Measurements from ENCODE around the gene ZMYM4.
"Not testable (repeated sequence)": the region's sequence is repeated elsewhere in the genome, so short reads cannot be mapped to it uniquely, and the experiment has no call there.

The ZMYM4 gene

GRCh38 chr1:35268282-35269200, at the start of gene ZMYM4:
Gene ZMYM4 (plus strand): TSS chr1:35268709. CDS start chr1:35269047, 338 bp downstream.
- DNase-seq (ENCODE audit: low read depth in 2 of 2), result peak; percentile 81 to 83

DNA sequence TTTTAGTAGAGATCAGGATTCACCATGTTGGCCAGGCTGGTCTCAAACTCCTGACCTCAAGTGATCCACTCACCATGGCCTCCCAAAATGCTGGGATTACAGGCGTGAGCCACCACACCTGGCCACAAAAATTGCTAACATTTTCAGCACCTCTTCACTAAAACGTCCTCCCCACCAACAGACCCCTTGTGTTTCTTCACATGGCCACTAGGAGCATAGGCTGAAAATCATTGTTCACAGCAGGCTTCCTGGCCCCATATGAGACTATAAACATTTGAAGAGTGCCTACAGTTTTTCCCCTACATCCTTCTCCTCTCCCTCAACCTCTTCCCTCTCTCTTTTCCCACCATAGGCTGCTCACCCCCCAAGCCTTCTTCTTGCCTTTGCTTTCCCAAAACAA, 47.5 kb upstream of the ZMYM4 start:
- DNase-seq (ENCODE audit: low read depth in 2 of 2), result no peak

GRCh38 chr1:35222322-35223083, 46.0 kb upstream of the ZMYM4 start:
- no peak for DNase-seq (ENCODE audit: low read depth in 2 of 2)

DNA sequence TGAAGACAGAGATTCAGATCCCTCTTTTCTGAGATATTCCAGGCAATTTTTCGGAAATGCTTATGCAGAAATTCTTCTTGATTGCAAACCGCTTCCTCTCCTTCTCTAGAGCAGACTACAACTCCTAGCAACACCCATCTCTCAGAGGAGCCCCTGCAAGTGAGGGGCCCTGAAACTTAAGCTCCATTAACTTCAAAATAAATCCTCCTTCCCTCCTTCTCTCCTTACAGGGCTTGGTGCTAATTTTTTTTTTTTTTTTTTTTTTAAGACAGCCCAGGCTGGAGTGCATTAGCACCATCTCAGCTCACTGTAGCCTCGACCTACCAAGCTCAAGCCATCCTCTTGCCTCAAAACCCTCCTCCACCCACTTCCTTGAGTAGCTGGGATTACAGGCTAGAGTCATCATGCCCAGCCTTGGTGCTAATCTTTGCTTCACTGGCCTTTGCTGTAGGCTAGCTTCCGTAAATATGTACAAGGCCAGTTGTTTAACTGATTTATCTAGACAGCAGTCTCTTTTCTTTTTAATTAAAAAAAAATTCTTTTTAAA, 45.4 kb upstream of the ZMYM4 start:
- DNase-seq (ENCODE audit: low read depth in 2 of 2), result no peak

DNA sequence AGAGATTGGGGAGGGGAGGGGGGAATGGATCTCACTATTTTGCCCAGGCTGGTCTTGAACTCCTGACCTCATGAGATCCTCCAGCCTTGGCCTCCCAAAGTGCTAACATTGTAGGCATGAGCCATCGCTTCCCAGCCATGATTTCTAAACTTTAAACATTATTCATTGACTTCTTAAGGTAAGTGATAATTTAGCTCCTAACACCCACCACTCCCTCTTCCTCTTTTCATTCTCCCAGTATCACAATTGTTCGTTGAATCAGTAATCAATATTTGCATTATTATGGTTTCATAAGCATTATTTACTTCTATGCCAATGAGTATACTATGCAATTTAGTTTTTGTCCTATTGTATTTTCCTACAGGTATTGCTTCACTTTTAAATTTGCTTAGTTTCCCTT, 42.0 kb upstream of the ZMYM4 start:
- no peak for DNase-seq (ENCODE audit: low read depth in 2 of 2)

DNA sequence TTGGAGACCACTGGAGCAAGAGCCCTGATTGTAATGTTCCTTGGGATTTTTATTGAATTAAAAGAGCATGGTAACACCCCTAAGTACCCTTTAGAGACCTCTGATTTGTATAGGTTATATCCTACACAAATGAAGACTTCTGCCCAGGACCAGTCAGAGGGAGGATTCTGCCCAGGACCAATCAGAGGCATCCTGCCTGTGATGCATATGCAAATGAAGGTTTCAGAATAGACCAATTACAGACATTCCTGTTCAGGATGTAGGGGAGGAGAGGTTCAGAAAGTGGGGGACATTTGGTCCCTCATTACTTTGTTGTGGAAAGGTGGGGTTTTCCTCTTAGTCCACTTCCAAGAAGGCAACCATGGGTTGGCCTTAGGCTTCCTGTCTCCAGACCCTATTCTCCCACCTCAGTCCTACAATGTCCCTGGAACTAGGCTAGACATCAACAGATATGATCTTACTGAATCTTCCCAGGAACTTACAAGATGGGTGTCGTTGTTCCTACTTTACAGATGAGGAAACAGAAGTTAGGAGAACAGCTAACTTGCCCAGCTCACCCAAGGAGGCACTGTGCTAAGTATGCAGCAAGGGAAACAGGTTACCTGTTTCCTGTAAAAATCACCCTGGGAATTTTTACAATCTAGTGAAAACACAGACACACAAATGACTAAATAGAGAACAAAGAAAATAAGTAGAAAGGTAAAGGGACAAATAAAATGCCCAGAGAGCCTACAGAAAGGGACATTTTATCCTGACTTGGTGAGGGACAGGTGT, 38.7 kb upstream of the ZMYM4 start:
- no peak for DNase-seq (ENCODE audit: low read depth in 2 of 2)

DNA sequence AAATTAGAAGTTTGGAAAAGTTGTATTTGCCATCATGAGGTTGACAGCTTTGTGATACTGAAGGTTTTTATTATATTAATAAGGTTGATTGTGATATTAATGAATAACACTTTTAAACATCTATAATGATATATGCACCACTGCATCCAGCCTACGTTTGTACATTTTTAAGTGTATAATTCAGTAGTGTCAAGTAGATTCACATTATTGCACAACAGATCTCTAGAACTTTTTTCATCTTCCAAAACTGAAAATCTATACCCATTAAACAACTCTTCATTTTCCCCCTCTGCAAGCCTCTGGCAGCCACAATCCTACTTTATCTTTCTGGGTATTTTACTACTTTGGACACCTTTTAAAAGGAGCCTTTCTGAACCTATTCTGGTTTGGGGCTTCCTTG, 37.2 kb upstream of the ZMYM4 start:
- no peak for DNase-seq (ENCODE audit: low read depth in 2 of 2)

- DNase-seq (ENCODE audit: low read depth in 2 of 2), result not testable (repeated sequence)
These were observed 31.7 kb upstream of the ZMYM4 start for GRCh38 chr1:35236772-35237171.

DNA sequence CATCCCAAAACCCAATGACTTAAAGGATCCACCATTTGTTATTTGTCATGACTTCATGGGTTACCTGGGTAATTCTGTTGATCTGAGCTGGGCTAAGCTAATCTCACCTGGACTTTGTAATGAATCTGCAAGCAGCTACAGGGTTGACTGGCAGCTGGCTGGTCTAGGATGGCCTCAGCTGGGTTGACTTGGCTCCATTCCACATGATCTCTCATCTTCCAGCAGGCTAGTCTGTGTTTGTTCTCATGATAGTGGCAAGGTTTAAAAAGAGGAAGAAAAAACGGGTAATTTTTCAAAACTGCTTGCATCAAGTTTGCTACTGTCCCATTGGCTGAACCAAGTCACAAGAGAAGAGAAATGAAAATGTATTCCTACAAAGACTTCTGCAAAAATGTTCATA, 24.8 kb upstream of the ZMYM4 start:
- no peak for DNase-seq (ENCODE audit: low read depth in 2 of 2)

DNA sequence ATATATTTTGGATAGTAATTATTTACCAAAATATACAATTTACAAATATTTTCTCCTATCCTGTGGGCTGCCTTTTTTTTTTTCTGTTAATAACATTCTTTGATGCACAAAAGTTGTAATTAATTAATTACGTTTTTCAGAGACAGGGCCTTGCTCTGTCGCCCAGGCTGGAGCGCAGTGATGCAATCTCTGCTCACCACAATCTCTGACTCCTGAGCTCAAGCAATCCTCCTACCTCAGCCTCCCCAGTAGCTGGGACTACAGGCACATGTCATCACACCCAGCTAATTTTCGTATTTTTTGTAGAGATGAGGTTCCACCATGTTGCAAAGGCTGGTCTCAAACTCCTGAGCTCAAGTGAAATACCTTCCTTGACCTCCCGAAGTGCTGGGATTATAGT, 21.3 kb upstream of the ZMYM4 start:
- DNase-seq (ENCODE audit: low read depth in 2 of 2), result no peak

- DNase-seq (ENCODE audit: low read depth in 2 of 2), result no peak
These were observed 14.6 kb upstream of the ZMYM4 start for GRCh38 chr1:35253941-35254340.

DNA sequence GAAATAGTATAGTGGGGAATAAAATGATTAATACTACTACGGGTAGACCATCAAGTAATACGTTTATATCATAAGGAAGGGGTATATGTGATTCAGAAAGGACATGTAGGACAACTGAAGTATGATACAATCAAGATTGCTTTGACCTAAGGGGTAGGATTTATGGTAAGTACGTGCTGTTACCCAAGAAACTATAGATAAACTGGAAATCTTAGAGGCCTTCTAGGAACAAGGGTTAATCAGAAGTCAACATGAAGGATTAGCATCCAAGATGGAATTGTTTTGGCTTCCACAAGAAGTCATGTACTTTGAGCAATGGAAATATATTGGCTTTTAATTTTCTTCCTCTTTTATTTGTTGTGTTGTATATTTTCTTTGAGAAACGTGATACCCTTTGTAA, 13.2 kb upstream of the ZMYM4 start:
- no peak for DNase-seq (ENCODE audit: low read depth in 2 of 2)

DNA sequence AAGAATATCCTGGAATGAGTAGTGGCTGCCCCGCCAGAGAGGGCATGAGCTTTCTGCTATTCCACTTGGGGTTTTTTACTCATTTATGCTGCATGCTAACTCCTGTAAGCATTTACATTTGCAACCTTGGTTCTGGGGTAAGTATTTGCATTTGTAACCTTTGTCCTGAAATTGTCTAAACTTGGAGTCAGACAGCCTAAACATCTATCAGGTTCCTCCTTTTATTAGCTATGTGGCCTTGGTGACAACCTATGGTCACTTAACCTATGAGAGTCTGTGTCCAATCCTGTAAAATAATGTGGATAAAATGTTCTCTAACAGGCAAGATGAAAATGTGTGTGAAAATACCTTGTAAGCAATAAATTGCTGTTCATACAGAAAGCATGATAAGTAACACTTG, 8.9 kb upstream of the ZMYM4 start:
- DNase-seq (ENCODE audit: low read depth in 2 of 2), result no peak

- no peak for DNase-seq (ENCODE audit: low read depth in 2 of 2)
These were observed 6.9 kb upstream of the ZMYM4 start for GRCh38 chr1:35261412-35262120.

DNA sequence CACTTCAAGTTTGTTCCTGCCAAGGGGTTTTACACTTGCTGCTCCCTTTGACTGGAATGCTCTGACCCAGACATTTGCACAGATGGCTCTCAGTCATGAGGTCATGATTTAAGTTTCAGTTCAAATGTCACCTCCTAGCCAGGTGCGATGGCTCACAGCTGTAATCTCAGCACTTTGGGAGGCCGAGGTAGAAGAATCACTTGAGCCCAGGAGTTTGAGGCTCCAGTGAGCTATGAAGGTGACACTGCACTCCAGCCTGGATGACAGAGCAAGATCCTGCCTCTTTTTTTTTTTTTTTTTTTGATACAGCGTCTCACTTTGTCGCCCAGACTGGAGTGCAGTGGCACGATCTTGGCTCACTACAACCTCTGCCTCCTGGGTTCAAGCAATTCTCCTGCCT, 4.5 kb upstream of the ZMYM4 start:
- no peak for DNase-seq (ENCODE audit: low read depth in 2 of 2)

DNA sequence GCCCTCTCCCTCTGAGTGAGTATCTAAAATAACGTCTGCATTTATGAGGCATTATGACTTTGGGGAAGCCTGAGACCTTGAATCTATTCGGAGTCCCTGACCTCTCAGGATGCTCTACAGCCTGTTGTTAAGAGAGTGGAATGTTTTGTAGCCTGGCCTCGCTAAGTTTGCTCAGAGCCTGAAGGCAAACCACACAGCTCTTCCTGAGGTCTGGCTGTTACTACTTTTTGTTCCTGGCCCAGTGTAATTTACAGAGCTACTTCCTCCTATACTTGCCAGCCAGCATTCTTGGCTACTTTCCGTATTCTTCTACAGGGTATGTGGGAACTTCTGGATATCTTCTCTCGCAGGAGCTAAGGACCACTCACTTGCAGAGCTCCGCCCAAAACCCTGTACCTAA, 3.6 kb upstream of the ZMYM4 start:
- no peak for DNase-seq (ENCODE audit: low read depth in 2 of 2)

DNA sequence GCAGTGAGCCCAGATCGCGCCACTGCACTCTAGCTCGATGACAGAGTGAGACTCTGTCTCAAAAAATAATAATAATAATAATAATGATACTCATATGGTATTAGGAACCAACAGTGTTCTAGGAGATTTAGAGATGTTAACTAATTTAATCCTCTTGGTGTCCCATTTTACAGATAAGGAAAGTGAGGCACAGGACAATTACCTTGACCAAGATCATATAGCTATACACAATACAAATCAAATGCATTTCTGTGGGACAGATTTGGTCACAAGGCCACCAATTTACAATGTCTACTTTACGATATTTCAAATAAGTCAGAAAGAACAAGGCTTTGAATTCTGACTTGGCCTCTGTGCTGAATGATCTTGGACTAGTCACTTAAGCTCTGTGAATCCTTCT, 2.2 kb upstream of the ZMYM4 start:
- DNase-seq (ENCODE audit: low read depth in 2 of 2), result no peak

DNA sequence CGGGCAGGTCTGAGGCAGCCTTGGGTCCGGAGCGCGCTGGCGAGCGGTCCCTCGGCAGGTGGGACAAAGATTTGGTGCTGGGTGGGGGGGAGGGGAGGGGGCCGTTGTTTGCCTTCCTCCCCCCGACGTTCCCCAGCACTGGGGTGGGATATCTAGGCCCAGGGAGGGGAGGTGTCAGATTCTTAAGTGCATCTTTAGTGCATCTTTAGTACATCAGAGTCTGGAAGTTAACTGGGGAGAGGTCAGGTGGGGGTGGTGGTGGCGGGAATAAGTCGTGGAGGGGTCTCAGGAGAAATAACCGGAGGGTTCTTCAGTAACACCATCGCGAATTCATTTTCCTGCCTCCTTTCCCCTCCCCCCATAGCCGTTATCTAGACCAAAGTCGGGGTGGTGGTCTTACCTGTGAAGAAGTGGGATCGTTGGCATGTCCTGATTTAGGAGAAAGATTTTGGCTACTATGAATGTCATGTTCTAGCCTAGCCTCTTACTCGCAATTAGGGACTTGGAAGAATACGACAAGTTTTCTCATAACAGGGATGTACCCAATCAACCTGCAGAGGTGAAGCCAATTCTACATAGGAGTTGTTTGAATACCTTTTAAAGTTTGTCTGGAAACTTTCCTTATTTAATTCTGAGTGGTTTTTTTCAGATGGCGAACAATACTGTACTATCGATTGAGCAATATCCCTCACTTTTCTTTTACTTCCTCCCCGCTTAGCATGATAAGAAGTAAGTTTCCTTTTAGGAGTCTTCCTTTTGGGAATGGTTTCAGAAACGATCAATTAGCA, 886 bp downstream of the ZMYM4 start:
- DNase-seq (ENCODE audit: low read depth in 2 of 2), result no peak

DNA sequence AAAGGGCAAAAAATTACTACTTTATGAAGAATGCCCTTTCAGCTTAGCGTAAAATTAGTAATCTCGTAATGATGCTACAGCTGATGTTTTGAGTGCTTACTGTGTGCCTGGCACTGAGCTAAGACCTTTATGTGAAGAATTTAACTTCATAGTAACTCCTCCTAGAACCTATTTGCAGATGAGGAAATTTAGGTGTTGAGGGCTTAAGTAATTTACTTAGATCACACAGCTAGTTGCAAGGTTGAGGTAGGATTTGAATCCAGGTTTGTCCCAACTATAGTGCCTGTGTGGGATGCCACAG, 1.4 kb downstream of the ZMYM4 start:
- no peak for DNase-seq (ENCODE audit: low read depth in 2 of 2)

GRCh38 chr1:35270836-35271235, 2.3 kb downstream of the ZMYM4 start:
- DNase-seq (ENCODE audit: low read depth in 2 of 2), result no peak

- no peak for DNase-seq (ENCODE audit: low read depth in 2 of 2)
These were observed 5.7 kb downstream of the ZMYM4 start for GRCh38 chr1:35274197-35274596.
